HUDEP-2 (cell line): ENCODE data around the gene ARHGAP32.
"Not testable (repeated sequence)": the region's sequence is repeated elsewhere in the genome, so short reads cannot be mapped to it uniquely, and the experiment has no call there.

Experiments used
- DNase-seq, 76 experiments: peaks; one replicate each; lab custom pipeline; 2025; ENCODE audit not compliant: unreplicated experiment in 76 of 76; lab: John Stamatoyannopoulos, UW

The ARHGAP32 gene

GRCh38 chr11:128937480-128937879 is 254.6 kb downstream of the ARHGAP32 start:
- no peak for DNase-seq

- DNase-seq: no peak
Observed at GRCh38 chr11:128936606-128937251, 255.4 kb downstream of the ARHGAP32 start.

- DNase-seq: no peak
Observed at GRCh38 chr11:128934926-128935325, 257.2 kb downstream of the ARHGAP32 start.

GRCh38 chr11:128934351-128934750 is 257.8 kb downstream of the ARHGAP32 start:
- no peak for DNase-seq

- DNase-seq: no peak
Observed at GRCh38 chr11:128933481-128934178, 258.5 kb downstream of the ARHGAP32 start.

- no peak for DNase-seq
Observed at GRCh38 chr11:128931668-128932067, 260.5 kb downstream of the ARHGAP32 start.

- DNase-seq: no peak
Observed at GRCh38 chr11:128931066-128931465, 261.1 kb downstream of the ARHGAP32 start.

GRCh38 chr11:128929991-128930390 is 262.1 kb downstream of the ARHGAP32 start:
- DNase-seq: no peak

- DNase-seq: no peak
Observed at GRCh38 chr11:128929468-128929867, 262.7 kb downstream of the ARHGAP32 start.

- no peak for DNase-seq
Observed at GRCh38 chr11:128928400-128928799, 263.7 kb downstream of the ARHGAP32 start.

GRCh38 chr11:128927683-128928336 is 264.3 kb downstream of the ARHGAP32 start:
- DNase-seq: no peak

GRCh38 chr11:128927108-128927461 is 265.0 kb downstream of the ARHGAP32 start:
- no peak for DNase-seq

GRCh38 chr11:128926437-128927107 is 265.6 kb downstream of the ARHGAP32 start:
- DNase-seq: no peak

GRCh38 chr11:128926000-128926399 is 266.1 kb downstream of the ARHGAP32 start:
- no peak for DNase-seq

GRCh38 chr11:128925250-128925600 is 266.9 kb downstream of the ARHGAP32 start:
- no peak for DNase-seq

- DNase-seq: no peak
Observed at GRCh38 chr11:128924510-128925249, 267.4 kb downstream of the ARHGAP32 start.

GRCh38 chr11:128924104-128924503 is 268.0 kb downstream of the ARHGAP32 start:
- DNase-seq: no peak

- no peak for DNase-seq
Observed at GRCh38 chr11:128921793-128922192, 270.3 kb downstream of the ARHGAP32 start.

GRCh38 chr11:128920666-128921065 is 271.5 kb downstream of the ARHGAP32 start:
- no peak for DNase-seq

- DNase-seq: not testable (repeated sequence)
Observed at GRCh38 chr11:128919635-128920034, 272.5 kb downstream of the ARHGAP32 start.

- DNase-seq: no peak
Observed at GRCh38 chr11:128919216-128919615, 272.9 kb downstream of the ARHGAP32 start.
